Tibial nerve (tissue), 4 donors: ENCODE results near the gene CELSR3. TPM values are rescaled to one million over a fixed set of nuclear protein-coding genes. Genes with fewer than 3 reads are reported as not detected.

Source experiments
- DNase-seq, 2 donors: peaks; one replicate each; pipeline ENCODE4 v3.0.0-alpha.2; 2019; ENCODE audit warnings: low spot score in 2 of 2
- H3K27ac ChIP-seq, 4 donors: fragments of 200-600 bp; sonication (generic) in 3 of 4; one replicate each; pipeline ENCODE4 v1.5.1; 2017 to 2019; ENCODE audit warnings: mild to moderate bottlenecking in 1 of 4
- H3K27me3 ChIP-seq, 2 donors: fragments of 200-600 bp; sonication (generic) in 1 of 2; one replicate each; pipeline versions ENCODE4 v1.5.1 to v1.6.0; 2017 to 2019
- H3K36me3 ChIP-seq, 3 donors: fragments of 200-600 bp; sonication (generic); one replicate each; pipeline ENCODE4 v1.5.1; 2018 to 2019
- H3K4me1 ChIP-seq, 4 donors: fragments of 200-600 bp; sonication (generic) in 3 of 4; one replicate each; pipeline ENCODE4 v1.5.1; 2017 to 2019
- H3K4me3 ChIP-seq, 4 donors: fragments of 200-600 bp; sonication (generic) in 3 of 4; one replicate each; pipeline ENCODE4 v1.5.1; 2017 to 2019; ENCODE audit warnings: mild to moderate bottlenecking in 1 of 4, moderate library complexity in 1 of 4
- H3K9me3 ChIP-seq, 4 donors: fragments of 200-600 bp; sonication (generic) in 3 of 4; one replicate each; pipeline ENCODE4 v1.5.1; 2017 to 2019
- CTCF ChIP-seq, 5 experiments: fragments of 200-600 bp in 3 of 5; fragments of 450-650 bp in 2 of 5; sonication (generic) in 3 of 5; IDR thresholded peaks; one replicate each; pipeline ENCODE4 v1.5.1; 2016 to 2019; ENCODE audit warnings: antibody characterized with exemption in 5 of 5, mild to moderate bottlenecking in 3 of 5, moderate library complexity in 2 of 5
- EP300 ChIP-seq, 2 donors: sonication (generic); formaldehyde crosslinking; IDR thresholded peaks; one replicate each; pipeline ENCODE4 v1.6.1; 2017; ENCODE audit warnings: antibody characterized with exemption in 2 of 2, mild to moderate bottlenecking in 1 of 2
- POLR2A ChIP-seq, 2 donors: fragments of 450-650 bp; IDR thresholded peaks; one replicate each; pipeline ENCODE4 v1.6.1; 2017; ENCODE audit warnings: antibody characterized with exemption in 2 of 2, mild to moderate bottlenecking in 2 of 2, moderate library complexity in 2 of 2
- WGBS, 2 donors: methylation state at CpG; one replicate each; pipeline ENCODE4 v1.1.5; 2018; 5-methylcytosine and 5-hydroxymethylcytosine counted together
- total RNA-seq, 4 donors: library from RNA; depleted of rRNA; stranded (reverse); fragments of >200 nt; gene quantifications; one replicate each; pipeline ENCODE4 v1.1.0, GENCODE V29; 2016

CELSR3 gene
- total RNA-seq, 4 donors from 2014 or later: 0.87 to 13.5 (median 1.5) TPM

GRCh38 chr3:48661501-48662144 is 1.1 kb downstream of the CELSR3 start:
- H3K27me3 ChIP-seq: peaks cover 0 to 20% of the 10 kb centered on the region in 2 donors
- peaks cover 0 to 36% (median 8%) of the 10 kb centered on the region in 4 donors for H3K4me1 ChIP-seq
- no peak overlapping the region for H3K27ac ChIP-seq
- no peaks in the 10 kb centered on the region for H3K9me3 ChIP-seq
- DNase-seq: peak; percentile 46 to 63
- 1 to 3% methylated on average over 32 to 65 of the region's 67 CpGs for WGBS, 2 donors
- H3K4me3 ChIP-seq: peak overlapping the region; percentile 11 to 43 (median 38)
- TF ChIP-seq EP300 (IDR thresholded peaks at IDR 0.05): peak in 1 of 2 donors; percentile 51
- peak in 1 of 5 experiments; percentile 10 for TF ChIP-seq CTCF (IDR thresholded peaks at IDR 0.05)
- no peak for TF ChIP-seq POLR2A (IDR thresholded peaks at IDR 0.05)
- H3K36me3 ChIP-seq: no peaks in the 10 kb centered on the region

GRCh38 chr3:48660800-48661400 is 1.8 kb downstream of the CELSR3 start:
- DNase-seq: no peak
- no peak overlapping the region for H3K27ac ChIP-seq
- no peaks in the 10 kb centered on the region for H3K36me3 ChIP-seq
- H3K4me3 ChIP-seq: peak overlapping the region in 2 of 4 donors; percentile 11 to 43
- H3K27me3 ChIP-seq: peaks cover 0 to 20% of the 10 kb centered on the region in 2 donors
- whole genome bisulfite sequencing, 2 donors: 67 to 71% methylated on average over 52 to 59 of the region's 61 CpGs
- no peak for TF ChIP-seq CTCF (IDR thresholded peaks at IDR 0.05)
- no peaks in the 10 kb centered on the region for H3K9me3 ChIP-seq
- H3K4me1 ChIP-seq: peaks cover 0 to 43% (median 8%) of the 10 kb centered on the region in 4 donors

- WGBS, 2 donors: 67 to 81% methylated on average over 34 to 42 of the region's 45 CpGs
- no peak for TF ChIP-seq EP300 (IDR thresholded peaks at IDR 0.05)
- TF ChIP-seq CTCF (IDR thresholded peaks at IDR 0.05): no peak
- no peak for TF ChIP-seq POLR2A (IDR thresholded peaks at IDR 0.05)
- Histone ChIP-seq H3K27ac (peak overlapping the region; percentile 2 to 82 (median 72)), H3K27me3 (peaks cover 0 to 6% of the 10 kb centered on the region in 2 donors), H3K4me1 (peaks cover 0 to 25% (median 11%) of the 10 kb centered on the region in 4 donors), H3K4me3 (peak overlapping the region; percentile 39 to 69 (median 64)), H3K36me3 (no peaks in the 10 kb centered on the region), H3K9me3 (no peaks in the 10 kb centered on the region)
- DNase-seq: no peak
Observed at GRCh38 chr3:48656841-48657281, 5.8 kb downstream of the CELSR3 start.

GRCh38 chr3:48656061-48656840 is 6.4 kb downstream of the CELSR3 start:
- H3K4me1 ChIP-seq: peaks cover 0 to 19% (median 5%) of the 10 kb centered on the region in 4 donors
- peaks cover 0 to 2% (median 0%) of the 10 kb centered on the region in 3 donors for H3K36me3 ChIP-seq
- H3K27ac ChIP-seq: peak overlapping the region; percentile 2 to 82 (median 72)
- WGBS, 2 donors: 9% methylated on average over 72 to 74 of the region's 94 CpGs
- TF ChIP-seq CTCF (IDR thresholded peaks at IDR 0.05): peak; percentile 60 to 89 (median 71)
- TF ChIP-seq POLR2A (IDR thresholded peaks at IDR 0.05): no peak
- peak in 1 of 2 donors; percentile 69 for TF ChIP-seq EP300 (IDR thresholded peaks at IDR 0.05)
- peak; percentile 52 to 66 for DNase-seq
- H3K4me3 ChIP-seq: peak overlapping the region; percentile 39 to 69 (median 64)
- H3K9me3 ChIP-seq: no peaks in the 10 kb centered on the region
- peaks cover 0 to 5% of the 10 kb centered on the region in 2 donors for H3K27me3 ChIP-seq
